Mesodermal cell (in vitro differentiated cells): ENCODE measurements around the gene MUC3A.
"Not testable (repeated sequence)": the region's sequence is repeated elsewhere in the genome, so short reads cannot be mapped to it uniquely, and the experiment has no call there.

Experiments
- H3K27ac ChIP-seq: 2 replicates; pipeline ENCODE4 v1.7.0; 2013; ENCODE audit warnings: mild to moderate bottlenecking, low read depth, low read length, moderate library complexity; ENCODE audit not compliant: severe bottlenecking
- H3K36me3 ChIP-seq: 2 replicates; pipeline ENCODE4 v1.7.1; 2013; ENCODE audit warnings: mild to moderate bottlenecking, low read length, moderate library complexity; ENCODE audit not compliant: control insufficient read depth, insufficient read depth
- H3K4me1 ChIP-seq: one replicate; pipeline ENCODE4 v1.7.1; 2013; ENCODE audit warnings: mild to moderate bottlenecking, low read length; ENCODE audit not compliant: insufficient read depth, control insufficient read depth, poor library complexity, severe bottlenecking
- H3K4me3 ChIP-seq: 2 replicates; pipeline ENCODE4 v1.7.0; 2013; ENCODE audit warnings: low read length, control low read depth, mild to moderate bottlenecking; ENCODE audit not compliant: insufficient read depth, poor library complexity, severe bottlenecking; ENCODE audit errors: extremely low read depth
- H3K9me3 ChIP-seq: 2 replicates; pipeline ENCODE4 v1.7.1; 2013; ENCODE audit warnings: mild to moderate bottlenecking, low read length, moderate library complexity; ENCODE audit not compliant: control insufficient read depth
- WGBS, 2 experiments: methylation state at CpG; one replicate each; pipeline ENCODE4 v1.1.5; 2013; ENCODE audit warnings: missing lambda C conversion rate in 2 of 2; ENCODE audit not compliant: insufficient coverage in 2 of 2; 5-methylcytosine and 5-hydroxymethylcytosine counted together

Gene MUC3A

DNA sequence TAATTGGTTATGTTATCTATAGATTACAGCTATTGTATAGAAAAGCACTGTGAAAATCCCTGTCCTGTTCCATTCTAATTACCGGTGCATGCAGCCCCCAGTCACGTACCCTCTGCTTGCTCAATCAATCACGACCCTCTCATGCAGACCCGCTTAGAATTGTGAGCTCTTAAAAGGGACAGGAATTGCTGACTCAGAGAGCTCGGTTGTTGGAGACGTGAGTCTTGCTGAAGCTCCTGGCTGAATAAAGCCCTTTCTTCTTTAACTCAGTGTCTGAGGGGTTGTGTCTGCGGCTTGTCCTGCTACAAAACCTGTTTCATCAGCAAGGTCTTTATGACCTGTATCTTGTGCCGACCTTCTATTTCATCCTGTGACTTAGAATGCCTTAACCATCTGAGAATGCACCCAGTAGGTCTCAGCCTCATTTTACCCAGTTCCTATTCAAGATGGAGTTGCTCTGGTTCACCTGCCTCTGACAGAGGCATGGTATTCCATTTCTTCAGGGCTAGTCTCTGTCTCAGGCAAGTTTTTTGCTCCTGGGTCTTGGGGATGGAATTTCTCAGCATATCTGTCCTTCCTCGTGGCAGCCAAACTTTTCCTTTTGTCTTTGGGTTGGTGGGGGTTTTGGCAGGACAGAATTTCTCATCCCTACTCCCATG, 29.4 kb upstream of the MUC3A start:
- not testable (repeated sequence) for H3K36me3 ChIP-seq, H3K27ac ChIP-seq, H3K4me3 ChIP-seq, H3K9me3 ChIP-seq, H3K4me1 ChIP-seq
- WGBS, 2 experiments: 85 to 88% methylated on average over 6 to 8 of the region's 9 CpGs

DNA sequence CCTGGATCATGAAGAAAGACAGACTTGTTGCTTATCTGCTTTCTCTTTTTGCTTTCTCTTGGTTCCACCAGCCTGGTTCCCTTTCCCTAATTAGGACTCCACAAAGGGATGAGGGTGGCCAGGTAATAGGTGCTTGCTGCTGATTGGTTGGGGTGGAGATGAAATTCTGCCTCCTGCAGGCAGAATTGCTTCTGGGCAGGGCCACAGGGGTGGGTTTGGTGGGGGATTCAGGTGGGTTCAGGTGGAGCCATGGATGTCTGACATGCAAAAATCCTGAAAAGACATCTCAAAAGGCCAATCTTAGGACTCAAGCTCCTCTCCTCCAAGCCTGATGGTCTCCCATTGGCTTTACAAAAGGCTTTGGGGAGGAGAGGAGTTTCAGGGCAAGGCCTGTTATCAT, 28.3 kb upstream of the MUC3A start:
- Histone ChIP-seq H3K36me3 (no peaks in the 10 kb centered on the region), H3K4me3 (no peak overlapping the region)

GRCh38 chr7:100923616-100924015, 25.7 kb upstream of the MUC3A start:
- 68 to 70% methylated on average over 3 to 4 of the region's 4 CpGs for WGBS, 2 experiments
- not testable (repeated sequence) for H3K4me3 ChIP-seq, H3K36me3 ChIP-seq, H3K27ac ChIP-seq, H3K4me1 ChIP-seq, H3K9me3 ChIP-seq

More for the DNA sequence above, 28.3 kb upstream of the MUC3A start:
- no peaks in the 10 kb centered on the region for H3K9me3 ChIP-seq
- H3K4me1 ChIP-seq: no peaks in the 10 kb centered on the region
- H3K27ac ChIP-seq: no peak overlapping the region

DNA sequence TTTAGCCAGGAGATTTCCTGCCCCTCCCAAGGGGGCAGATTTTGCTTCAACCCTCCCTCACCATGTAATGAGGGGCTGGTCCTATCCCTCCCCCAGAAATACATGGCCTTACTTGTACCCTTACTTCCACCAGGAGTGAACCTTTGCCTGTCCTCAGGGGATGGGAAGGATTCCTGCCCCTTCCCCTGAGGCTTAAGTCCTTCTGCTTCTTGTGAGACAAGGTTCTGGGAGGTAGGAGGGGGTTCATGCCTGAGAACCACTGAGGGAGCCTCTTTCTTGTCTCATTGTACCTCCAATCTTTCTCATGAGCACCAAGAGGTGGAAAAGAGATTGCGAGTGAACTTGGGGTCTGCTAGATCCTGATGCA, 19.5 kb upstream of the MUC3A start:
- WGBS, 2 experiments: 100% methylated on average over 1 of the region's 1 CpG; no CpG with 5 or more reads in 1 of the 2 experiments
- H3K27ac ChIP-seq: no peak overlapping the region

GRCh38 chr7:100933734-100934133, 15.6 kb upstream of the MUC3A start:
- Histone ChIP-seq H3K4me3 (no peak overlapping the region), H3K9me3 (peaks cover 7% of the 10 kb centered on the region), H3K36me3 (no peaks in the 10 kb centered on the region), H3K27ac (no peak overlapping the region), H3K4me1 (peaks cover 6% of the 10 kb centered on the region)
- 62 to 65% methylated on average over 2 to 4 of the region's 4 CpGs for WGBS, 2 experiments

More for the DNA sequence above, 19.5 kb upstream of the MUC3A start:
- H3K4me3 ChIP-seq: no peak overlapping the region
- peaks cover 7% of the 10 kb centered on the region for H3K9me3 ChIP-seq
- peaks cover 6% of the 10 kb centered on the region for H3K4me1 ChIP-seq
- no peaks in the 10 kb centered on the region for H3K36me3 ChIP-seq

GRCh38 chr7:100935381-100935780, 14.0 kb upstream of the MUC3A start:
- not testable (repeated sequence) for H3K9me3 ChIP-seq, H3K27ac ChIP-seq, H3K36me3 ChIP-seq, H3K4me1 ChIP-seq, H3K4me3 ChIP-seq
- WGBS, 2 experiments: 100% methylated on average over 1 of the region's 2 CpGs; no CpG with 5 or more reads in 1 of the 2 experiments

- not testable (repeated sequence) for H3K36me3 ChIP-seq, H3K4me3 ChIP-seq, H3K9me3 ChIP-seq, H3K27ac ChIP-seq, H3K4me1 ChIP-seq
- 80 to 96% methylated on average over 5 of the region's 7 CpGs for WGBS, 2 experiments
Measured at GRCh38 chr7:100936167-100936566, 13.2 kb upstream of the MUC3A start.

DNA sequence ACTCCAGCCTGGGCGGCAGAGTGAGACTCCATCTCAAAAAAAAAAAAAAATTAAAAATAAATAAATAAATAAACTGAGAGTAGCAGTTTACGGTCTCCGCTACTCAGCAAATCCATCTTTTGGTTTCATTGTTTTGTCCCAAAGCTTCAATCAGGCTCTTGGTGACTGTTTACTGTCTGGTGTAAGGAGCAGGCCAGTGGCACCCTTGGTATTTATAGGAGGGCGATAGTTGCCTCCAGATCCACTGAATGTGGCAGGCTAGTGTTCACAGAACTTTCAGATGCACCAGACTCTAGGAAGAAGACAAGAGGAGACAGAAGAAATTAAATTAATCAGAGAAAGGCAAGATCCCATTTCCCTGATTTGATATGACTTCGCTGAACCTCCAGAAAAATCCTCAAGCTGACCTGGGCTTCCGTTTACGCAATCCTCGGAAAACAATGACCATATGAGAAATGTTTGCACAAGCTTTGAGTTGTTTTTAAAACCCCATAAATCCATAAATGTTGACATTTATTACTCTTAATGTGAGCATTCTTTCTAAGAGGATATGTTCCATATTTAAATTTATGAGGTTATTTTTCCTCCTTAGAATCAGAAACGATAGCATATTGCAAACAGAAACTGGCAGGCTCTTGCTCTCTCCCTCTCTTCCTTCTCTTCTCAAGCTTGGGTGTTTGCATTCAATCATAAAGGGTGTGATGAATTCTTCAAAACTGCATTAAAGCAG, 7.1 kb upstream of the MUC3A start:
- H3K27ac ChIP-seq: no peak overlapping the region
- no peak overlapping the region for H3K4me3 ChIP-seq
- H3K9me3 ChIP-seq: no peaks in the 10 kb centered on the region
- no peaks in the 10 kb centered on the region for H3K4me1 ChIP-seq
- no peaks in the 10 kb centered on the region for H3K36me3 ChIP-seq
- WGBS, 2 experiments: 93 to 96% methylated on average over 3 to 7 of the region's 9 CpGs

DNA sequence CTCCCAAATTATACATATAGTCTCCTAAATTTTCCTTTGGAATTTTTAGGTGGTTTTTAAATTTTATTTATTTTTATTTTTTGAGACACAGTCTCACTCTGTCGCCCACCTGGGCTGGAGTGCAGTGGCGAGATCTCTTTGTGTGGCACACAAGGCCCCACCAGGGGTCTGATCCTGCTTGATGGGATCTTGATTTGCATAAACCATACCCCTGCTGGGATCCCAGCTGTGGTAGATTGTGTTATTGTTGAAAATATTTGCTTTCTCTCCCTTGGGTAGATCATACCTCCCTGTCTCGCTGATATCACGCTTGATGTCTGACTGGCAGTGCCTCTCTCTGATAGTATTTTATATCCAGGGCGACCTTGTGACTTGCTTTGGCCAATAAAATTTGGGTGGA, 5.6 kb upstream of the MUC3A start:
- H3K36me3 ChIP-seq: no peaks in the 10 kb centered on the region
- H3K4me3 ChIP-seq: no peak overlapping the region
- H3K27ac ChIP-seq: no peak overlapping the region
- 83 to 94% methylated on average over 3 of the region's 5 CpGs for WGBS, 2 experiments
- H3K4me1 ChIP-seq: no peaks in the 10 kb centered on the region
- H3K9me3 ChIP-seq: no peaks in the 10 kb centered on the region

- 90 to 100% methylated on average over 2 to 3 of the region's 4 CpGs for WGBS, 2 experiments
- Histone ChIP-seq H3K4me3 (no peak overlapping the region), H3K9me3 (no peaks in the 10 kb centered on the region)
Measured at GRCh38 chr7:100944138-100944537, 5.2 kb upstream of the MUC3A start.

GRCh38 chr7:100946111-100946510, 3.2 kb upstream of the MUC3A start:
- H3K4me1 ChIP-seq: no peaks in the 10 kb centered on the region
- no peak overlapping the region for H3K27ac ChIP-seq
- 71 to 100% methylated on average over 1 of the region's 4 CpGs for whole genome bisulfite sequencing, 2 experiments

More at GRCh38 chr7:100944138-100944537, 5.2 kb upstream of the MUC3A start:
- no peak overlapping the region for H3K27ac ChIP-seq
- no peaks in the 10 kb centered on the region for H3K36me3 ChIP-seq
- no peaks in the 10 kb centered on the region for H3K4me1 ChIP-seq

More at GRCh38 chr7:100946111-100946510, 3.2 kb upstream of the MUC3A start:
- Histone ChIP-seq H3K9me3 (no peaks in the 10 kb centered on the region), H3K4me3 (no peak overlapping the region), H3K36me3 (no peaks in the 10 kb centered on the region)
